GM23248 (cell line): ENCODE data around the gene ONECUT2. TPM values are rescaled to one million over a fixed set of nuclear protein-coding genes. Genes with fewer than 3 reads are reported as not detected.

Experiments used
- DNase-seq: peaks from one replicate; pipeline ENCODE4 v3.0.0-alpha.2; 2015
- H2AFZ ChIP-seq: fragments of 200-600 bp; sonication (generic); 2 replicates; pipeline ENCODE4 v1.6.1; 2016; ENCODE audit warnings: antibody characterized with exemption
- H3F3A ChIP-seq: fragments of 200-600 bp; sonication (generic); 2 replicates; pipeline ENCODE4 v1.6.1; 2016; ENCODE audit warnings: mild to moderate bottlenecking, antibody characterized with exemption, mixed run types; ENCODE audit not compliant: insufficient read depth
- H3K27ac ChIP-seq: fragments of 200-600 bp; sonication (generic); 2 replicates; pipeline ENCODE4 v1.5.1; 2016; ENCODE audit warnings: mild to moderate bottlenecking
- H3K27me3 ChIP-seq: fragments of 200-600 bp; sonication (generic); replicated peaks from 2 replicates; pipeline ENCODE4 v1.6.1; 2016; ENCODE audit warnings: mild to moderate bottlenecking; ENCODE audit not compliant: insufficient read depth
- H3K36me3 ChIP-seq: fragments of 200-600 bp; sonication (generic); 2 replicates; pipeline ENCODE4 v1.6.1; 2016; ENCODE audit warnings: low read depth, mild to moderate bottlenecking
- H3K4me1 ChIP-seq: fragments of 200-600 bp; sonication (generic); 2 replicates; pipeline ENCODE4 v1.6.1; 2016; ENCODE audit warnings: mild to moderate bottlenecking; ENCODE audit not compliant: insufficient read depth
- H3K4me2 ChIP-seq: fragments of 200-600 bp; sonication (generic); one replicate; pipeline ENCODE4 v1.6.1; 2016; ENCODE audit warnings: mild to moderate bottlenecking; ENCODE audit not compliant: unreplicated experiment
- H3K4me3 ChIP-seq: fragments of 200-600 bp; sonication (generic); 2 replicates; pipeline ENCODE4 v1.5.1; 2016; ENCODE audit warnings: mild to moderate bottlenecking
- H3K79me2 ChIP-seq: fragments of 200-600 bp; sonication (generic); 2 replicates; pipeline ENCODE4 v1.6.1; 2016; ENCODE audit warnings: mild to moderate bottlenecking; ENCODE audit not compliant: insufficient read depth
- H3K9ac ChIP-seq: fragments of 200-600 bp; sonication (generic); 2 replicates; pipeline ENCODE4 v1.6.1; 2016; ENCODE audit warnings: mild to moderate bottlenecking
- H3K9me2 ChIP-seq: fragments of 200-600 bp; sonication (generic); 2 replicates; pipeline ENCODE4 v1.6.1; 2016; ENCODE audit warnings: mixed run types, mild to moderate bottlenecking, moderate library complexity; ENCODE audit not compliant: insufficient read depth
- H3K9me3 ChIP-seq: fragments of 200-600 bp; sonication (generic); one replicate; pipeline ENCODE4 v1.6.1; 2017; ENCODE audit warnings: low read depth
- H4K20me1 ChIP-seq: fragments of 200-600 bp; sonication (generic); 2 replicates; pipeline ENCODE4 v1.6.0; 2016; ENCODE audit not compliant: insufficient read depth
- EZH2 ChIP-seq: fragments of 200-600 bp; sonication (generic); IDR thresholded peaks from 2 replicates; pipeline ENCODE4 v1.6.1; 2018; ENCODE audit warnings: antibody characterized with exemption, mild to moderate bottlenecking; ENCODE audit not compliant: insufficient read depth, poor library complexity, severe bottlenecking
- EZH2phosphoT487 ChIP-seq: fragments of 200-600 bp; sonication (generic); IDR thresholded peaks from 2 replicates; pipeline ENCODE4 v1.6.1; 2018; ENCODE audit warnings: antibody characterized with exemption, moderate library complexity, mild to moderate bottlenecking, low read depth; ENCODE audit not compliant: insufficient read depth
- WGBS, 2 experiments: methylation state at CpG; one replicate each; pipeline ENCODE4 v1.1.6; 2015 to 2017; ENCODE audit warnings: low lambda C conversion rate in 2 of 2, low coverage in 1 of 2; ENCODE audit errors: missing lambda C conversion rate in 2 of 2; 5-methylcytosine and 5-hydroxymethylcytosine counted together
- in situ Hi-C: fragments of 300-500 bp; cut with MboI; formaldehyde crosslinking; loops from 2 replicates; pipeline ENCODE4 v1.15.0; 2020
- polyA plus RNA-seq: library from polyadenylated mRNA; unstranded; fragments of >200 nt; fragmentation: Nextera tagmentation; extraction: Ambion mirVana; gene quantifications from 2 replicates; pipeline ENCODE4 v1.2.1, GENCODE V29; 2016
- total RNA-seq: library from RNA; depleted of rRNA; stranded (reverse); fragments of >200 nt; shearing (Covaris generic); gene quantifications from 2 replicates; pipeline ENCODE4 v1.2.3, GENCODE V29; 2014

The ONECUT2 gene
- total and polyA plus RNA-seq, 2 experiments from 2014 or later = 0.01 TPM; not detected in 1

- H3K27me3 ChIP-seq = peaks cover 80% of the 10 kb centered on the region
- in situ Hi-C loops = loop anchor here (25.0 kb wide), 1 partner anchor 565 kb away; no protein-coding TSS in a partner anchor
- no peaks in the 10 kb centered on the region for H3F3A ChIP-seq
Observed at GRCh38 chr18:57427429-57428201, 7.6 kb upstream of the ONECUT2 start.

GRCh38 chr18:57428221-57429150 lies 6.7 kb upstream of the ONECUT2 start:
- TF ChIP-seq EZH2 = peak; percentile 30
- TF ChIP-seq EZH2phosphoT487 = no peak
- in situ Hi-C loops = loop anchor here (25.0 kb wide), 1 partner anchor 566 kb away; no protein-coding TSS in a partner anchor
- H3K4me1 ChIP-seq = no peaks in the 10 kb centered on the region
- H3K27me3 ChIP-seq = peaks cover 89% of the 10 kb centered on the region
- no peak overlapping the region for H3K4me3 ChIP-seq
- H3K79me2 ChIP-seq = no peaks in the 10 kb centered on the region
- no peak overlapping the region for H3K4me2 ChIP-seq
- H3K9me2 ChIP-seq = no peaks in the 10 kb centered on the region
- no peaks in the 10 kb centered on the region for H4K20me1 ChIP-seq
- 9% methylated on average over 66 to 88 of the region's 99 CpGs for WGBS, 2 experiments
- H2AFZ ChIP-seq = 0 out of 2 replicates have a peak overlapping the region, but pooled peaks have one; percentile 22
- H3K36me3 ChIP-seq = no peaks in the 10 kb centered on the region
- peak; percentile 13 for DNase-seq
- H3K27ac ChIP-seq = no peak overlapping the region
- H3K9me3 ChIP-seq = no peaks in the 10 kb centered on the region
- H3F3A ChIP-seq = no peaks in the 10 kb centered on the region
- H3K9ac ChIP-seq = no peak overlapping the region

More at GRCh38 chr18:57427429-57428201, 7.6 kb upstream of the ONECUT2 start:
- peak; percentile 4 for DNase-seq
- no peaks in the 10 kb centered on the region for H3K9me3 ChIP-seq
- no peaks in the 10 kb centered on the region for H3K4me1 ChIP-seq
- 0 out of 2 replicates have a peak overlapping the region, but pooled peaks have one; percentile 22 for H2AFZ ChIP-seq
- no peaks in the 10 kb centered on the region for H3K36me3 ChIP-seq
- no peak overlapping the region for H3K27ac ChIP-seq
- H3K79me2 ChIP-seq = no peaks in the 10 kb centered on the region
- H3K9me2 ChIP-seq = no peaks in the 10 kb centered on the region
- 10 to 15% methylated on average over 44 to 57 of the region's 80 CpGs for WGBS, 2 experiments
- no peaks in the 10 kb centered on the region for H4K20me1 ChIP-seq
- H3K4me3 ChIP-seq = no peak overlapping the region; the same call in 1 of the 2 replicates
- H3K9ac ChIP-seq = no peak overlapping the region
- no peak overlapping the region for H3K4me2 ChIP-seq
- TF ChIP-seq EZH2phosphoT487 (no peak), EZH2 (peak; percentile 9)

GRCh38 chr18:57429167-57430078 lies 5.8 kb upstream of the ONECUT2 start:
- no peak overlapping the region for H3K9ac ChIP-seq
- H3K36me3 ChIP-seq = no peaks in the 10 kb centered on the region
- no peak overlapping the region for H3K4me2 ChIP-seq
- no peaks in the 10 kb centered on the region for H3F3A ChIP-seq
- TF ChIP-seq EZH2phosphoT487 = peak; percentile 47; the same call in 1 of the 2 replicates
- peak; percentile 48 for TF ChIP-seq EZH2
- H3K4me1 ChIP-seq = no peaks in the 10 kb centered on the region
- no peaks in the 10 kb centered on the region for H3K79me2 ChIP-seq
- H3K27ac ChIP-seq = no peak overlapping the region
- no peaks in the 10 kb centered on the region for H4K20me1 ChIP-seq
- H2AFZ ChIP-seq = no peak overlapping the region
- in situ Hi-C loops = loop anchor here (25.0 kb wide), 1 partner anchor 567 kb away; no protein-coding TSS in a partner anchor
- H3K4me3 ChIP-seq = no peak overlapping the region
- H3K9me3 ChIP-seq = no peaks in the 10 kb centered on the region
- H3K9me2 ChIP-seq = no peaks in the 10 kb centered on the region
- DNase-seq = no peak
- peaks cover 97% of the 10 kb centered on the region for H3K27me3 ChIP-seq
- WGBS, 2 experiments = 24% methylated on average over 22 of the region's 22 CpGs
